ENCODE measurements around the gene RAD51B. TPM values are rescaled to one million over a fixed set of nuclear protein-coding genes. Genes with fewer than 3 reads are reported as not detected.

RAD51B gene
- total RNA-seq, 1 experiment from 2014 or later, result 10.8 TPM

DNA sequence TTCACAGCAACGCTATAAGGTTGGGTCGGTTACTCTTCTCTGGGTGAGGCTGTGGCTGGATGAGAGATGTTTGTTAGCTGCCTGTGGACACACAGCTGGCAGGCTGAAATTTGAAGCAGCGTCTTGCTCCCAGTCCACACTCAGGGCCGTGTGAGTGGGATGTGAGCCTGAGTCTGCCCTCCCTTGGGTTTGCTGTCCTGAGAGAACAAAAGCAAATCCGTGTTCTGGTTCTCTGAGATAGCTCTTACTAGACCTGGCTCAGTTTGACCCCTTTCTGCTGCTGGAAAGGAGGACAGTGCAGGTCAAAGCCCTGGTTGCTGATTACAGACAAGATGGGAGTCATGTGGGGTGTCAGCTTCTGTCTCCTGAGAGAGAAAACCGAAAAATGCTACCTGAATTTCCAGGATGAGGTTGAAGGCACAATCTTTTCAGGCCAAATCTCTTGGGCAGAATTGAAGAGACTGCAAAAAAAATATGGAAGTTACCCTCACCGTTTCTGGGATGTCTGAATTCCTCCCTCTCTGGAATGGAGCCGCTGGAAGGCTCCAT, 702.5 kb downstream of the RAD51B start:
- no peaks in the 10 kb centered on the region for H3K79me2 ChIP-seq (ENCODE audit: low read length)
- no peak overlapping the region for H3K9ac ChIP-seq (ENCODE audit: low read length)
- ATAC-seq (no peak), DNase-seq (no peak)
- H3K27me3 ChIP-seq (ENCODE audit: low read length), result no peaks in the 10 kb centered on the region
- no peaks in the 10 kb centered on the region for H4K20me1 ChIP-seq (ENCODE audit: low read length)
- no peak overlapping the region for H3K27ac ChIP-seq (ENCODE audit: low read length)
- H3F3A ChIP-seq (ENCODE audit: low read length, unreplicated experiment), result no peaks in the 10 kb centered on the region
- H2AFZ ChIP-seq (ENCODE audit: low read length), result no peak overlapping the region
- ChIA-PET POLR2A (ENCODE audit: unreplicated experiment) (interaction anchor here (0.8 kb wide), 1 partner anchor 25 kb away, joined by 3 read pairs; no protein-coding TSS in a partner anchor), CTCF (no interaction called here)
- TF ChIP-seq EZH2phosphoT487 (IDR thresholded peaks at IDR 0.05; ENCODE audit: borderline replicate concordance, low read length), result no peak
- TF ChIP-seq, protein P1, sequence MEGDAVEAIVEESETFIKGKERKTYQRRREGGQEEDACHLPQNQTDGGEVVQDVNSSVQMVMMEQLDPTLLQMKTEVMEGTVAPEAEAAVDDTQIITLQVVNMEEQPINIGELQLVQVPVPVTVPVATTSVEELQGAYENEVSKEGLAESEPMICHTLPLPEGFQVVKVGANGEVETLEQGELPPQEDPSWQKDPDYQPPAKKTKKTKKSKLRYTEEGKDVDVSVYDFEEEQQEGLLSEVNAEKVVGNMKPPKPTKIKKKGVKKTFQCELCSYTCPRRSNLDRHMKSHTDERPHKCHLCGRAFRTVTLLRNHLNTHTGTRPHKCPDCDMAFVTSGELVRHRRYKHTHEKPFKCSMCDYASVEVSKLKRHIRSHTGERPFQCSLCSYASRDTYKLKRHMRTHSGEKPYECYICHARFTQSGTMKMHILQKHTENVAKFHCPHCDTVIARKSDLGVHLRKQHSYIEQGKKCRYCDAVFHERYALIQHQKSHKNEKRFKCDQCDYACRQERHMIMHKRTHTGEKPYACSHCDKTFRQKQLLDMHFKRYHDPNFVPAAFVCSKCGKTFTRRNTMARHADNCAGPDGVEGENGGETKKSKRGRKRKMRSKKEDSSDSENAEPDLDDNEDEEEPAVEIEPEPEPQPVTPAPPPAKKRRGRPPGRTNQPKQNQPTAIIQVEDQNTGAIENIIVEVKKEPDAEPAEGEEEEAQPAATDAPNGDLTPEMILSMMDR (conservative IDR thresholded peaks at IDR 0.05; ENCODE audit: low read depth, low read length), result no peak
- no peak for TF ChIP-seq EZH2 (IDR thresholded peaks at IDR 0.05; ENCODE audit: low read length, unreplicated experiment)
- peaks cover 28% of the 10 kb centered on the region for H3K4me1 ChIP-seq (ENCODE audit: insufficient read depth, low read length)
- BruUV-seq (replicated peaks), result no TSS peak
- no peaks in the 10 kb centered on the region for H3K36me3 ChIP-seq (ENCODE audit: low read depth, low read length)
- no peak overlapping the region for H3K4me2 ChIP-seq (ENCODE audit: low read length)
- intact Hi-C loops (cut with micrococcal nuclease), result loop anchor here (5.0 kb wide), 1 partner anchor 55 kb away; no protein-coding TSS in a partner anchor
- H3K9me2 ChIP-seq (replicated peaks; ENCODE audit: low read length), result no peaks in the 10 kb centered on the region
- H3K9me3 ChIP-seq (ENCODE audit: low read length), result no peaks in the 10 kb centered on the region
- no peak overlapping the region for H3K4me3 ChIP-seq (ENCODE audit: low read length)

DNA sequence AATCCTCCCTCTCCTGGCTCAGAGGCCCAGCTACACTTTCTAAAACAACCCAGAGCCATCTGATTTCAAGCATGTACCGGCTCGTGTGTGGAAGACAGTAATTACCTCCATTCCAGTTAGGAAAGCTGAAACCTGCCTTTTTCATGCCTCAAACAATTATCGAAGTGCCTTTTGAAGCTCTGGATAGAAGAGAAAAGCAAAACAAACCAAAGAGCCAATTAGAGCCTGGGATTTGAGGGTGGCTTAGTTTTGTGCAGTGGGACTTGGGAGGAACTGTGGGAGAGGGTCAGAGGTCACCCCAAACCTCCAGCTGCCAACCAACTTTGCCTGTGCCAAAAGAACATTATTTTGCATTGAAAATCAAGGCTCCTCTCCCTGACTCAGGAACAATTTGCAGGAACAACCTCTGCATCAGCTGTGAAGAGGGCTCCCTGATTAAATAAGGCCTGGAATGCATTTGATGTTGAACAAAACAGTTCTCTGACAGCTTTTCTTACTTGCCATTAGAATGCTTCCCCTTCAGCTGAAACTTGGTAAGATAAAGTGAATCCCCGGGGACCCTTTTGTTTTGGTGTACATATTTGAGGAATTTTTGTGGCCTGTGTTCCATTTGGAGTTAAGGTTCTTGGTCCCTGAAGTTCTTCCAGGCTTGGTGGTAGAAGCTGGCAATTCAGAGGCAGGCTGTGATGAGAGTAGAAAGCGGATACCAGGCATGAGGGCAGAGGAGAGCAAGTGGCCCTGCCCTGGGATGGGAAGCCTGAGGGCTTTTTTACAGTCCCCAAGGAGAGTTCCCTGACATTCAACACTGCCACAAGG, 703.1 kb downstream of the RAD51B start:
- Histone ChIP-seq H2AFZ (ENCODE audit: low read length) (no peak overlapping the region), H4K20me1 (ENCODE audit: low read length) (no peaks in the 10 kb centered on the region), H3K9ac (ENCODE audit: low read length) (no peak overlapping the region), H3K9me2 (replicated peaks; ENCODE audit: low read length) (no peaks in the 10 kb centered on the region), H3K27ac (ENCODE audit: low read length) (no peak overlapping the region), H3K4me2 (ENCODE audit: low read length) (no peak overlapping the region), H3K79me2 (ENCODE audit: low read length) (no peaks in the 10 kb centered on the region), H3K4me1 (ENCODE audit: insufficient read depth, low read length) (peaks cover 28% of the 10 kb centered on the region), H3K4me3 (ENCODE audit: low read length) (no peak overlapping the region), H3K27me3 (ENCODE audit: low read length) (no peaks in the 10 kb centered on the region), H3F3A (ENCODE audit: low read length, unreplicated experiment) (no peaks in the 10 kb centered on the region), H3K9me3 (ENCODE audit: low read length) (no peaks in the 10 kb centered on the region), H3K36me3 (ENCODE audit: low read depth, low read length) (no peaks in the 10 kb centered on the region)
- ChIA-PET POLR2A (ENCODE audit: unreplicated experiment) (no interaction called here), CTCF (no interaction called here)
- no peak for TF ChIP-seq EZH2phosphoT487 (IDR thresholded peaks at IDR 0.05; ENCODE audit: borderline replicate concordance, low read length)
- TF ChIP-seq, protein P1 (conservative IDR thresholded peaks at IDR 0.05; ENCODE audit: low read depth, low read length), result no peak
- no peak for TF ChIP-seq EZH2 (IDR thresholded peaks at IDR 0.05; ENCODE audit: low read length, unreplicated experiment)
- ATAC-seq (no peak), DNase-seq (no peak)
- BruUV-seq (replicated peaks), result no TSS peak
- intact Hi-C loops (cut with micrococcal nuclease), result loop anchor here (5.0 kb wide), 1 partner anchor 55 kb away; no protein-coding TSS in a partner anchor

DNA sequence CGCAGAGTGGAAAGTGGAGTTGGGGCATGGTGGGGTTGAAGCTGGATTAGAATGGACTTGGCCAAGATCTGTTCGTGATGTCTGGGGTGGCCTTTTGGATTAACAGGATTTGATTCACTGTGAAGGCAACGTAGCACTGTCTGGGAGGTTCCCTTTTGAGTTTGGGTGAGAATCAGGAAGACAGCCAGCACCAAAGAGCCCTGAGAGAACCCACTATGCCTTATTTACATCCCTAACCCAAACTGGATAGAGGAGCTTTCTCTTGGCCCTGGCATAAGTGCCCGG, 703.7 kb downstream of the RAD51B start:
- no peak overlapping the region for H3K9ac ChIP-seq (ENCODE audit: low read length)
- H3K9me3 ChIP-seq (ENCODE audit: low read length), result no peaks in the 10 kb centered on the region
- POLR2A ChIA-PET (ENCODE audit: unreplicated experiment), result no interaction called here
- no peak overlapping the region for H3K4me3 ChIP-seq (ENCODE audit: low read length)
- BruUV-seq (replicated peaks), result no TSS peak
- DNase-seq (no peak), ATAC-seq (no peak)
- no peaks in the 10 kb centered on the region for H3K9me2 ChIP-seq (replicated peaks; ENCODE audit: low read length)
- H3F3A ChIP-seq (ENCODE audit: low read length, unreplicated experiment), result no peaks in the 10 kb centered on the region
- no peaks in the 10 kb centered on the region for H3K36me3 ChIP-seq (ENCODE audit: low read depth, low read length)
- H3K4me1 ChIP-seq (ENCODE audit: insufficient read depth, low read length), result peaks cover 28% of the 10 kb centered on the region
- no peak overlapping the region for H3K27ac ChIP-seq (ENCODE audit: low read length)
- H2AFZ ChIP-seq (ENCODE audit: low read length), result no peak overlapping the region
- H4K20me1 ChIP-seq (ENCODE audit: low read length), result no peaks in the 10 kb centered on the region
- intact Hi-C loops (cut with micrococcal nuclease), result loop anchor here (5.0 kb wide), 1 partner anchor 56 kb away; no protein-coding TSS in a partner anchor
- H3K79me2 ChIP-seq (ENCODE audit: low read length), result no peaks in the 10 kb centered on the region
- H3K4me2 ChIP-seq (ENCODE audit: low read length), result no peak overlapping the region
- no peaks in the 10 kb centered on the region for H3K27me3 ChIP-seq (ENCODE audit: low read length)
- TF ChIP-seq EZH2 (IDR thresholded peaks at IDR 0.05; ENCODE audit: low read length, unreplicated experiment) (no peak), EZH2phosphoT487 (IDR thresholded peaks at IDR 0.05; ENCODE audit: borderline replicate concordance, low read length) (no peak)
- TF ChIP-seq, protein P1 (conservative IDR thresholded peaks at IDR 0.05; ENCODE audit: low read depth, low read length), result no peak
- CTCF ChIA-PET, result no interaction called here

Data from PC-3 (cell line).